Measurements from ENCODE around the gene PPFIA4. TPM values are rescaled to one million over a fixed set of nuclear protein-coding genes. Genes with fewer than 3 reads are reported as not detected.

The PPFIA4 gene
- total RNA-seq, 1 donor from 2014 or later: 1.3 TPM

DNA sequence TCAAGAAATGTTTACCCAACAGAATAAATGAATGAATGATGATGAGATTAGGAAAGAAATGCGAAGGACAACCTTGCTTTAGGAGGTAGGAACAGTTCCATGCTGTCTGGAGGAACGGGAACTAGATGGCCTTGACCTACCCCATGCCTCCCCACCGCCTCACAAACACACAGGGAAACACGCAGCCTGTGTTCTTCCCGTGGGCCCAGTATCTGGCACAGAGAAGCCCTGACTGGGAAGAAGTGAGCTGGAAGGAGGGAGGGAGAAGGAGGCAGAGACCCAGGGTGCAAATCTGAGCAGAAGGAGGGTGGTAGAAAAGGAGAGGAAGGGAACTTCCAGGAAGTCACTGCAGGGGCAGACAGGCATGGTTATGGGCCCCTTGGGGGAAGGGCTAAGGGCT lies 97.7 kb downstream of the PPFIA4 start:
- Histone ChIP-seq H3K36me3 (no peaks in the 10 kb centered on the region), H3K27me3 (peaks cover 64% of the 10 kb centered on the region), H3K27ac (no peak overlapping the region), H3K4me1 (peaks cover 25% of the 10 kb centered on the region), H3K4me3 (no peak overlapping the region), H3K9me3 (no peaks in the 10 kb centered on the region)
- TF ChIP-seq CTCF (IDR thresholded peaks at IDR 0.05): no peak
- DNase-seq: peak; percentile 17
- intact Hi-C loops (cut with DNase I): loop anchor here (5.0 kb wide), 1 partner anchor 93 kb away; no protein-coding TSS in a partner anchor
- ATAC-seq: no peak

- Histone ChIP-seq H3K27me3 (peaks cover 57% of the 10 kb centered on the region), H3K4me3 (no peak overlapping the region), H3K4me1 (peaks cover 32% of the 10 kb centered on the region), H3K9me3 (no peaks in the 10 kb centered on the region), H3K36me3 (no peaks in the 10 kb centered on the region), H3K27ac (no peak overlapping the region)
- TF ChIP-seq CTCF (IDR thresholded peaks at IDR 0.05): no peak
- intact Hi-C loops (cut with DNase I): loop anchor here (5.0 kb wide), 1 partner anchor 93 kb away; no protein-coding TSS in a partner anchor
- ATAC-seq (no peak), DNase-seq (peak; percentile 28)
These were observed 98.4 kb downstream of the PPFIA4 start for GRCh38 chr1:203124546-203125317.

- DNase-seq: peak; percentile 56
- H3K4me1 ChIP-seq: peaks cover 41% of the 10 kb centered on the region
- ATAC-seq: peak; percentile 33
- no peaks in the 10 kb centered on the region for H3K36me3 ChIP-seq
- no peaks in the 10 kb centered on the region for H3K9me3 ChIP-seq
- H3K4me3 ChIP-seq: no peak overlapping the region
- no peak overlapping the region for H3K27ac ChIP-seq
- intact Hi-C loops (cut with DNase I): no loop called here
- TF ChIP-seq CTCF (IDR thresholded peaks at IDR 0.05): peak; percentile 37
- H3K27me3 ChIP-seq: peaks cover 43% of the 10 kb centered on the region
These were observed 100.0 kb downstream of the PPFIA4 start for GRCh38 chr1:203126151-203126865.

DNA sequence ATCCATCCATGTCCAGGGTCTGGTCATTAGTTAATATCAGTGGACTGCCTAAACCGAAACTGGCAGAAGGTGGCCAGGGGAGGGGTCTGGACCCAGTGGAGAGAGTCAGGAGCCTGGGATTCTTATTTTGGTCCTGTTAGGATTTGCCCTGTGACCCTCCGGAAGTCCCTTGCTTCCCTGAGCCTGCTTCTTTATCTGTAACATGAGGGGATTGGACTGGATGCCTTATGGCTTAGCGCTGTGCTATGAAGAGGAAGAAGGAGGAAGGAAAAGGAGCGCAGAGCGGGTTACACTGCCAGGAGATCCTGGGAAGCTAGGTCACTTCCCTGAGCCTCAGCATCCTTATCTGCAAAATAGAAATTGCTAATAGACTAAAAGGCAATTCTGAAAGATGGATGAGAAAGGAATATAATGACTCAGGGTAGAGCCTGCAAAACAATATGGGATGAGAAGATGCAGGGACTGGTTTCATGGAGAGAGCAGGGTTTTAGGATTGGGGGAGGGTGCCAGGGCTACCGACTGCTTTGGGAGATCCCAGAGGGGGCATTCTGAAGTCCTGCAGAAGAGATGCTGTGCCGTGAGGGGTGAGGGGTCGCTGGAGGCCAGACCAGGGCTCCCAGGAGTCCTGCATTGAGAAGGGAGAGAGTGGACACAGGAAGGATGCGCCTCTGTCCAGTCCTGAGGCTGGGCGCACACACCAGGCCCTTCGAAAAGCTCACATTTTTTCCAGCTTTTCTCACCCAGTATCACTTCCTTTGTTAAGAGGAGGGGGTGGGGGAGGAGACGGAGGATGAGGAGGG lies 100.8 kb downstream of the PPFIA4 start:
- Histone ChIP-seq H3K9me3 (no peaks in the 10 kb centered on the region), H3K27me3 (peaks cover 43% of the 10 kb centered on the region), H3K27ac (no peak overlapping the region), H3K36me3 (no peaks in the 10 kb centered on the region), H3K4me3 (peak overlapping the region; percentile 46), H3K4me1 (peaks cover 41% of the 10 kb centered on the region)
- ATAC-seq (no peak), DNase-seq (no peak)
- intact Hi-C loops (cut with DNase I): no loop called here
- no peak for TF ChIP-seq CTCF (IDR thresholded peaks at IDR 0.05)

GRCh38 chr1:203127666-203128430 lies 101.6 kb downstream of the PPFIA4 start, which contains the start of gene ADORA1:
Gene ADORA1, plus strand, starts transcription at chr1:203127726. Its CDS starts 1,116 bp downstream, at chr1:203128842.
- intact Hi-C loops (cut with DNase I): no loop called here
- Histone ChIP-seq H3K9me3 (no peaks in the 10 kb centered on the region), H3K36me3 (no peaks in the 10 kb centered on the region), H3K4me1 (peaks cover 41% of the 10 kb centered on the region), H3K4me3 (peak within 1 kb of the TSS; percentile 46), H3K27ac (no peak within 1 kb of the TSS), H3K27me3 (peaks cover 38% of the 10 kb centered on the region)
- DNase-seq (peak; percentile 85), ATAC-seq (peak; percentile 85)
- no peak for TF ChIP-seq CTCF (IDR thresholded peaks at IDR 0.05)

All from upper lobe of right lung (tissue), 1 donor.